ENCODE measurements around the gene SAMD14. TPM values are rescaled to one million over a fixed set of nuclear protein-coding genes. Genes with fewer than 3 reads are reported as not detected.

Gene SAMD14
- total and polyA plus RNA-seq, 2 experiments from 2014 or later, result 0.70 to 4.7 TPM

DNA sequence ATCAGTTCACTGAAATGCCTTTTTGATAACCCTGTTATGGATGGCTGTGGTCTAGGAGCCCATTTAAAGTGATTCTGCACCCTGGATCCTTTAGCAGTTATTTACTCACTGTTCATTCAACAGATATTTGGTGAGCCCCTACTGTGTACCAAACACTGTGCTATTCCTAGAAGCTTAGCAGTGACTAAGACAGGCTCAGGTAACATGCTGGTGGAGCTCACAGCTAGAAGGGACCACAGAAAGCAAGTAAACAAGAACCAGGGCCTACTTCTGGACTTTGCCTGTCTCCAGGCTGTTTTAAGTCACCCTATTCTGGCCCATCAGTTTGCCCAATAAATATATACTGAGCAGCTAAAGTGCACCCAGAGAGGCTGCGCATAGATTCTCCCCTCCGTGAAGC is 63.0 kb downstream of the SAMD14 start (continued):
- TF ChIP-seq, protein P1, sequence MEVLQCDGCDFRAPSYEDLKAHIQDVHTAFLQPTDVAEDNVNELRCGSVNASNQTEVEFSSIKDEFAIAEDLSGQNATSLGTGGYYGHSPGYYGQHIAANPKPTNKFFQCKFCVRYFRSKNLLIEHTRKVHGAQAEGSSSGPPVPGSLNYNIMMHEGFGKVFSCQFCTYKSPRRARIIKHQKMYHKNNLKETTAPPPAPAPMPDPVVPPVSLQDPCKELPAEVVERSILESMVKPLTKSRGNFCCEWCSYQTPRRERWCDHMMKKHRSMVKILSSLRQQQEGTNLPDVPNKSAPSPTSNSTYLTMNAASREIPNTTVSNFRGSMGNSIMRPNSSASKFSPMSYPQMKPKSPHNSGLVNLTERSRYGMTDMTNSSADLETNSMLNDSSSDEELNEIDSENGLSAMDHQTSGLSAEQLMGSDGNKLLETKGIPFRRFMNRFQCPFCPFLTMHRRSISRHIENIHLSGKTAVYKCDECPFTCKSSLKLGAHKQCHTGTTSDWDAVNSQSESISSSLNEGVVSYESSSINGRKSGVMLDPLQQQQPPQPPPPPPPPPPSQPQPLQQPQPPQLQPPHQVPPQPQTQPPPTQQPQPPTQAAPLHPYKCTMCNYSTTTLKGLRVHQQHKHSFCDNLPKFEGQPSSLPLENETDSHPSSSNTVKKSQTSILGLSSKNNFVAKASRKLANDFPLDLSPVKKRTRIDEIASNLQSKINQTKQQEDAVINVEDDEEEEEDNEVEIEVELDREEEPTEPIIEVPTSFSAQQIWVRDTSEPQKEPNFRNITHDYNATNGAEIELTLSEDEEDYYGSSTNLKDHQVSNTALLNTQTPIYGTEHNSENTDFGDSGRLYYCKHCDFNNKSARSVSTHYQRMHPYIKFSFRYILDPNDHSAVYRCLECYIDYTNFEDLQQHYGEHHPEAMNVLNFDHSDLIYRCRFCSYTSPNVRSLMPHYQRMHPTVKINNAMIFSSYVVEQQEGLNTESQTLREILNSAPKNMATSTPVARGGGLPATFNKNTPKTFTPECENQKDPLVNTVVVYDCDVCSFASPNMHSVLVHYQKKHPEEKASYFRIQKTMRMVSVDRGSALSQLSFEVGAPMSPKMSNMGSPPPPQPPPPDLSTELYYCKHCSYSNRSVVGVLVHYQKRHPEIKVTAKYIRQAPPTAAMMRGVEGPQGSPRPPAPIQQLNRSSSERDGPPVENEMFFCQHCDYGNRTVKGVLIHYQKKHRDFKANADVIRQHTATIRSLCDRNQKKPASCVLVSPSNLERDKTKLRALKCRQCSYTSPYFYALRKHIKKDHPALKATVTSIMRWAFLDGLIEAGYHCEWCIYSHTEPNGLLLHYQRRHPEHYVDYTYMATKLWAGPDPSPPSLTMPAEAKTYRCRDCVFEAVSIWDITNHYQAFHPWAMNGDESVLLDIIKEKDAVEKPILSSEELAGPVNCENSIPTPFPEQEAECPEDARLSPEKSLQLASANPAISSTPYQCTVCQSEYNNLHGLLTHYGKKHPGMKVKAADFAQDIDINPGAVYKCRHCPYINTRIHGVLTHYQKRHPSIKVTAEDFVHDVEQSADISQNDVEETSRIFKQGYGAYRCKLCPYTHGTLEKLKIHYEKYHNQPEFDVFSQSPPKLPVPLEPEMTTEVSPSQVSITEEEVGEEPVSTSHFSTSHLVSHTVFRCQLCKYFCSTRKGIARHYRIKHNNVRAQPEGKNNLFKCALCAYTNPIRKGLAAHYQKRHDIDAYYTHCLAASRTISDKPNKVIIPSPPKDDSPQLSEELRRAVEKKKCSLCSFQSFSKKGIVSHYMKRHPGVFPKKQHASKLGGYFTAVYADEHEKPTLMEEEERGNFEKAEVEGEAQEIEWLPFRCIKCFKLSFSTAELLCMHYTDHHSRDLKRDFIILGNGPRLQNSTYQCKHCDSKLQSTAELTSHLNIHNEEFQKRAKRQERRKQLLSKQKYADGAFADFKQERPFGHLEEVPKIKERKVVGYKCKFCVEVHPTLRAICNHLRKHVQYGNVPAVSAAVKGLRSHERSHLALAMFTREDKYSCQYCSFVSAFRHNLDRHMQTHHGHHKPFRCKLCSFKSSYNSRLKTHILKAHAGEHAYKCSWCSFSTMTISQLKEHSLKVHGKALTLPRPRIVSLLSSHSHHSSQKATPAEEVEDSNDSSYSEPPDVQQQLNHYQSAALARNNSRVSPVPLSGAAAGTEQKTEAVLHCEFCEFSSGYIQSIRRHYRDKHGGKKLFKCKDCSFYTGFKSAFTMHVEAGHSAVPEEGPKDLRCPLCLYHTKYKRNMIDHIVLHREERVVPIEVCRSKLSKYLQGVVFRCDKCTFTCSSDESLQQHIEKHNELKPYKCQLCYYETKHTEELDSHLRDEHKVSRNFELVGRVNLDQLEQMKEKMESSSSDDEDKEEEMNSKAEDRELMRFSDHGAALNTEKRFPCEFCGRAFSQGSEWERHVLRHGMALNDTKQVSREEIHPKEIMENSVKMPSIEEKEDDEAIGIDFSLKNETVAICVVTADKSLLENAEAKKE (CRISPR knock-in tag; IDR thresholded peaks at IDR 0.05), result no peak
- no peak for TF ChIP-seq NANOG (IDR thresholded peaks at IDR 0.05; ENCODE audit: borderline replicate concordance)
- no peak for TF ChIP-seq EZH2 (IDR thresholded peaks at IDR 0.05; ENCODE audit: low read depth, unreplicated experiment)

DNA sequence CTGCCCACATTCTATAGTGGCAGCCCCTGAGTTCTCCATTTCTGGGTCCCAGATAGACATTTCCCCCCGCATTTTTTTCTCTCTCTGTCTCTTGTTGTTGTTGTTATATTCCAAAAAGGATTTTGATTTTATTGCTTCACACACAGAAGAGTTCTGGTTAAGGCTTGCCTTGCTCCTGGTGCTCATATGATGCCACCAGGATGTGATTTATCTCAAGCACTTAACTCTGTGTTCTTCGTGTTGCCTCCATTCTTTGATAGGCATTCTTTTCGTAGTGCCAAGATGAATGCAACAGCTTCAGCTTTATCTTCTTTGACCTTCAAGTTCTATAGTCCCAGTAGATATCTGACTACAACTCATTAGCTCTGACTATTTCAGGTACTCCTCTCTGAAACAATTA is 64.9 kb downstream of the SAMD14 start:
- Mint-ChIP-seq H3K4me1 (peaks cover 16% of the 10 kb centered on the region), H3K36me3 (ENCODE audit: low read depth) (no peaks in the 10 kb centered on the region), H3K27ac (no peak overlapping the region), H3K9me3 (no peaks in the 10 kb centered on the region), H3K4me3 (no peak overlapping the region), H3K27me3 (ENCODE audit: insufficient read depth, low read depth, poor library complexity) (peaks cover 16% of the 10 kb centered on the region)
- H3K9me2 ChIP-seq (ENCODE audit: insufficient read depth), result no peaks in the 10 kb centered on the region
- no peaks in the 10 kb centered on the region for H3K36me3 ChIP-seq (ENCODE audit: insufficient read depth)
- no peaks in the 10 kb centered on the region for H3K27me3 ChIP-seq (ENCODE audit: insufficient read depth)
- no peak overlapping the region for H3K4me3 ChIP-seq
- no peaks in the 10 kb centered on the region for H3K79me2 ChIP-seq (replicated peaks; ENCODE audit: insufficient read depth)
- H3K27ac ChIP-seq (ENCODE audit: low read depth), result no peak overlapping the region
- no peaks in the 10 kb centered on the region for H3F3A ChIP-seq (replicated peaks; ENCODE audit: low read depth)
- no peak for DNase-seq (ENCODE audit: low spot score)
- no peak overlapping the region for H3K4me2 ChIP-seq
- no peaks in the 10 kb centered on the region for H3K4me1 ChIP-seq (ENCODE audit: insufficient read depth)
- no peak overlapping the region for H2AFZ ChIP-seq
- no peaks in the 10 kb centered on the region; the same call in 1 of the 2 replicates for H4K20me1 ChIP-seq (replicated peaks; ENCODE audit: insufficient read depth)
- no peak for ATAC-seq
- no peak for TF ChIP-seq EZH2phosphoT487 (IDR thresholded peaks at IDR 0.05; ENCODE audit: unreplicated experiment)
- TF ChIP-seq, protein P2, sequence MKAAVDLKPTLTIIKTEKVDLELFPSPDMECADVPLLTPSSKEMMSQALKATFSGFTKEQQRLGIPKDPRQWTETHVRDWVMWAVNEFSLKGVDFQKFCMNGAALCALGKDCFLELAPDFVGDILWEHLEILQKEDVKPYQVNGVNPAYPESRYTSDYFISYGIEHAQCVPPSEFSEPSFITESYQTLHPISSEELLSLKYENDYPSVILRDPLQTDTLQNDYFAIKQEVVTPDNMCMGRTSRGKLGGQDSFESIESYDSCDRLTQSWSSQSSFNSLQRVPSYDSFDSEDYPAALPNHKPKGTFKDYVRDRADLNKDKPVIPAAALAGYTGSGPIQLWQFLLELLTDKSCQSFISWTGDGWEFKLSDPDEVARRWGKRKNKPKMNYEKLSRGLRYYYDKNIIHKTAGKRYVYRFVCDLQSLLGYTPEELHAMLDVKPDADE (IDR thresholded peaks at IDR 0.05), result no peak
- TF ChIP-seq CTCF (conservative IDR thresholded peaks at IDR 0.05; ENCODE audit: low read depth in 2 of 2), result no peak
- no peak for TF ChIP-seq POLR2AphosphoS5 (IDR thresholded peaks at IDR 0.05; ENCODE audit: low read depth)
- no peak for TF ChIP-seq STAT1 (IDR thresholded peaks at IDR 0.05; ENCODE audit: unreplicated experiment)
- no peak for TF ChIP-seq EZH2 (IDR thresholded peaks at IDR 0.05; ENCODE audit: low read depth, unreplicated experiment)
- TF ChIP-seq ZNF331 (CRISPR knock-in tag; IDR thresholded peaks at IDR 0.05; ENCODE audit: low read depth), result no peak
- TF ChIP-seq NANOG (IDR thresholded peaks at IDR 0.05; ENCODE audit: borderline replicate concordance), result no peak
- TF ChIP-seq CREB1 (CRISPR knock-in tag; IDR thresholded peaks at IDR 0.05; ENCODE audit: low read depth), result no peak
- TF ChIP-seq, protein P3, sequence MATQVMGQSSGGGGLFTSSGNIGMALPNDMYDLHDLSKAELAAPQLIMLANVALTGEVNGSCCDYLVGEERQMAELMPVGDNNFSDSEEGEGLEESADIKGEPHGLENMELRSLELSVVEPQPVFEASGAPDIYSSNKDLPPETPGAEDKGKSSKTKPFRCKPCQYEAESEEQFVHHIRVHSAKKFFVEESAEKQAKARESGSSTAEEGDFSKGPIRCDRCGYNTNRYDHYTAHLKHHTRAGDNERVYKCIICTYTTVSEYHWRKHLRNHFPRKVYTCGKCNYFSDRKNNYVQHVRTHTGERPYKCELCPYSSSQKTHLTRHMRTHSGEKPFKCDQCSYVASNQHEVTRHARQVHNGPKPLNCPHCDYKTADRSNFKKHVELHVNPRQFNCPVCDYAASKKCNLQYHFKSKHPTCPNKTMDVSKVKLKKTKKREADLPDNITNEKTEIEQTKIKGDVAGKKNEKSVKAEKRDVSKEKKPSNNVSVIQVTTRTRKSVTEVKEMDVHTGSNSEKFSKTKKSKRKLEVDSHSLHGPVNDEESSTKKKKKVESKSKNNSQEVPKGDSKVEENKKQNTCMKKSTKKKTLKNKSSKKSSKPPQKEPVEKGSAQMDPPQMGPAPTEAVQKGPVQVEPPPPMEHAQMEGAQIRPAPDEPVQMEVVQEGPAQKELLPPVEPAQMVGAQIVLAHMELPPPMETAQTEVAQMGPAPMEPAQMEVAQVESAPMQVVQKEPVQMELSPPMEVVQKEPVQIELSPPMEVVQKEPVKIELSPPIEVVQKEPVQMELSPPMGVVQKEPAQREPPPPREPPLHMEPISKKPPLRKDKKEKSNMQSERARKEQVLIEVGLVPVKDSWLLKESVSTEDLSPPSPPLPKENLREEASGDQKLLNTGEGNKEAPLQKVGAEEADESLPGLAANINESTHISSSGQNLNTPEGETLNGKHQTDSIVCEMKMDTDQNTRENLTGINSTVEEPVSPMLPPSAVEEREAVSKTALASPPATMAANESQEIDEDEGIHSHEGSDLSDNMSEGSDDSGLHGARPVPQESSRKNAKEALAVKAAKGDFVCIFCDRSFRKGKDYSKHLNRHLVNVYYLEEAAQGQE (IDR thresholded peaks at IDR 0.05; ENCODE audit: unreplicated experiment), result no peak
- no peak for TF ChIP-seq ZNF114 (CRISPR knock-in tag; IDR thresholded peaks at IDR 0.05)

Measured in GM23338 (cell line).